HG03175 (cell line): ENCODE results near the gene LIN9.
A peak's percentile ranks its signal among the peaks of the same experiment; 100 is the strongest.
"Not testable (repeated sequence)": the region's sequence is repeated elsewhere in the genome, so short reads cannot be mapped to it uniquely, and the experiment has no call there.

Experiments used
- ATAC-seq: cut with Tn5 transposase; IDR thresholded peaks from one replicate; pipeline ENCODE4 v1.9.1; 2021; ENCODE audit warnings: mild to moderate bottlenecking, moderate library complexity; ENCODE audit not compliant: unreplicated experiment

Gene LIN9

DNA sequence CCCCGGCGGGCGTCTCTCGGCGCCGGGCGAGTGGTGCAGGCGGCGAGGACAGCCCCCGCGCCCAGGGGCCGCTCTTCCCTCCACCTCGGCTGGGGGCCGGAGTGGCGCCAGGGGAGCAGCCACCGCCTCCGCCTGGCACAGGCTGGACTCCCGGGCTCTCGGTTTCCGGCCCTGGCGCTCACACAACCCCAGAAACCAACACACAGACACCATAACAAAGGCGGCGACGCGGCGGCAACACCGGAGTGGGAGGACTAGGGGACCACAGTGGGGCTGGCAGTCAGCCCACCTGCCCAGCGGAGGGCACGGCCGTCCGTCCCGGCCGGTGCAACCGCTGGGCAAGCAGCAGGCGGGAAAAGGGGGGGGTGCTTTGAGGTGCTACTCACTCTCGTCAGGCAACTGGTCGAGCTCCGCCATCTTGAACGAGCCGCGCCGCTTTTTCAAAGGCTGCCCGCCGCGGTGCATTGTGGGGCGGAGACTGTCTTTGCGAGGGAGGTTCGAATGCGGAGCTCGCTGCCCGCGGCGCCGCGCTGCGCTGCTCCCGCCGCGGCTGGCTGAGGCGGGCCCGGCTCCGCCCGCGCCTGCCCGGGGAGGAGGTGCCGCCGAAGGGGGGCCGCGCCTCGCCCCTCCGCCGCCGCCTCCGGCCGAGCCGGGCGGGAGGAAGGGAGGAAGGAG is at the start of gene LIN9:
Gene LIN9 (minus strand): TSS at position 442 of the 675 bp plus-strand sequence. CDS start 25 bp downstream, at position 417.
- peak; percentile 79 for ATAC-seq

GRCh38 chr1:226357416-226357815 is 48.5 kb upstream of the LIN9 start:
- ATAC-seq: no peak

- peak; percentile 46 for ATAC-seq
Measured at GRCh38 chr1:226355669-226356551, 46.9 kb upstream of the LIN9 start.

DNA sequence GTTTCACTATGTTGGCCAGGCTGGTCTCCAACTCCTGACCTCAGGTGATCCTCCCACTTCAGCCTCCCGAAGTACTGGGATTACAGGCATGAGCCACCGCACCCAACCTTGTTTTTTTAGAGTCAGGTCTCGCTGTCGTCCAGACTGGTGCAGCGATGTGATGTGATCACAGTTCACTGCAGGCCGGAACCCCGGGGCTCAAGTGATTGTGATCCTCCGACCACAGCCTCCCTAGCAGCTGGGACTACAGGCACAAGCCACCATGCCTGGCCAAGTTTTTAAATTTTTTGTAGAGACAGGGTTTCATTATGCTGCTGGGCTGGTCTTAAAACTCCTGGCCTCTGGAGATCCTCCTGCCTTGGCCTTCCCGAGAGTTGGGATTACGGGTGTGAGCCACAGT is 46.1 kb upstream of the LIN9 start:
- ATAC-seq: no peak

GRCh38 chr1:226353698-226354525 is 44.9 kb upstream of the LIN9 start:
- no peak for ATAC-seq

DNA sequence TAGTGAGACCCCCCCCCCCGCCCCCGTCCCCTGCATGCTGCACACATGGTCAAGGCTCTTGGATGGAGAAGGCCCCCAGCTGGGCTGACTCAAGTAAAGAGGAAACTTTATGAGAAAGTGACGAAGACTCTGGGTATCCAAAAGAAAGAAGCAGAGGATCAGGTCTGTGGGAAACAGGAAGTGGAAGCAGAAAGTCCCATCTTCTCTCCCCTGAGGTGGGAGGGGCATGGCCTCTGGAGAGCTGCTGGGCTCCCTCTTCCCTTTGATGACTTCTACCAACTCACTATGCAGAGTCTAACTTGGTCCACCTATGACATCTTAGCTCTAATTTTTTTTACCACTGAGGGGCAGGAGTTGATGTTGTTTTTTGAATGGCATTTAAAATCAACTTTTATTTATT is 42.7 kb upstream of the LIN9 start:
- ATAC-seq: no peak

DNA sequence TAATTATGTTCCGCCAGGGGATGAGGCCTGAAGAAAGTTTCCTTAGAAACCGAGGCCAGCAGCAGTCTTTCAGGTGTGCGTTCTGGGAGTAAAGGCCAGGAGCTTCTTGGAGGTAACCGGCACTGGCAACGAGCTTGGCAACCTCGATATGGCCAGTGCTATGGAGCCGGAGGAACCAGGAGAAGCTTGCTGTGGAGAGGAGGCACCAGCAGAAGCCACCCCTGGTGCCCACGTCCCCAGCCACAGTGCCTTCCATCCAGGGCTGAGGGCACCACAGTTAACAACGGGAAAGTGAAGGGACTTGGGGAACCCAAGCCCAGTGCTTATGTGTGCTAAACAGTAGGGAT is 41.5 kb upstream of the LIN9 start:
- ATAC-seq: no peak

- peak; percentile 37 for ATAC-seq
Measured at GRCh38 chr1:226349801-226350518, 41.0 kb upstream of the LIN9 start.

GRCh38 chr1:226349081-226349480 is 40.1 kb upstream of the LIN9 start:
- ATAC-seq: no peak

DNA sequence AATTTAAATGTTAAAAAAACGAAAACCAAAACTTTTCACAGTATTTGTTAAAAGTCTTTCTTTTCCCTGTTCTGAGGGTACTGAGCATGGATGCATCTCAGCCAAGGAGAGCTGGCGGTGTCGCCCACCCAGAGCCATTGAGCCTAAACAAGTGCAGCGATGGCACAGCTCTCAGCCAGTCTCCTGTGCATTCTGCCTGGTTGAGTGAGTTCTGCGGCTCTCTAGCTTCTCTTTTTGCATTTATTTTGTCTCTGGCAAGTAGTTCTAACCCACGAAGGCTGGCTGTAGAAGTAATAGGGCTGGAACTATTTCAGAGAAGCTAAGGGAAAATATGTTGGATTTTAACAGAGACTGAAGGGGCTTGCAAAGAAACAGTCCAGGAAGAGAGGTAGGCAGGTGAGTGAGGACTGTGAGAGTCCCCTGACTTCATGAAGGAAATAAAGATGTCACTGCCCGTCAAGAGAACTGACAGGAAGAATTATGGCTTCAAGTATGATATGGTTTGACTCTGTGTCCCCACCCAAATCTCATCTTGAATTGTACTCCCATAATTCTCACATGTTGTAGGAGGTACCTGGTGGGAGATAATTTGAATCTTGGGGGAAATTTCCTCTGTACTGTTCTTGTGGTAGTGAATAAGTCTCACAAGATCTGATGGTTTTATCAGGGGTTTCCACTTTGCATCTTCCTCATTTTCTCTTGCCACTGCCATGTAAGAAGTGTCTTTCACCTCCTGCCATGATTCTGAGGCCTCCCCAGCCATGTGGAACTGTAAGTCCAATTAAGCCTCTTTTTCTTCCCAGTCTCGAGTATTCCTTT is 35.7 kb upstream of the LIN9 start:
- no peak for ATAC-seq

DNA sequence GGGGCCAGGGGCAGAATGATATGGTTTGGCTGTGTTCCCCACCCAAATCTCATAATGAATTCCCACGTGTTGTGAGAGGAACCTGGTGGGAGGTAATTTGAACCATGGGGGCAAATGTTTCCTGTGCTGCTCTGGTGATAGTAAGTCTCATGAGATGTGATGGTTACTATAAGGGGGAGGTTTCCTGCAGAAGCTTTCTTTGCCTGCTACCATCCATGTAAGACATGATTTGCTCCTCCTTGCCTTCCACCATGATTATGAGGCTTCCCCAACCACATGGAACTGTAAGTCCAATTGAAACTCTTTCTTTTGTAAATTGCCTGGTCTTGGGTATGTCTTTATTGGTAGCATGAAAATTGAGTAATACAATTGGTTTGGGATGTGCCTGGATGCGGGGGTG is 33.7 kb upstream of the LIN9 start:
- ATAC-seq: no peak

DNA sequence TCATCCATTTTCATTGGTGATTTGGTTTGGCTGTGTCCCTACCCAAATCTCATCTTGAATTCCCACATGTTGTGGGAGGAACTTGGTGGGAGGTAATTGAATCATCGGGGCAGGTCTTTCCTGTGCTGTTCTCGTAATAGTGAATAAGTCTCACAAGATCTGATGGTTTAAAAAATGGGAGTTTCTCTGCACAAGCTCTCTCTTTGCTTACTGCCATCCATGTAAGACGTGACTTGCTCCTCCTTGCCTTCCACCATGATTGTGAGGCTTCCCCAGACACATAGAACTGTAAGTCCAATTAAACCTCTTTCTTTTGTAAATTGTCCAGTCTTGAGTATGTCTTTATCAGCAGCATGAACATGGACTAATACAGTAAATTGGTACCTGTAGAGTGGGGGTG is 31.1 kb upstream of the LIN9 start:
- not testable (repeated sequence) for ATAC-seq

- ATAC-seq: no peak
Measured at GRCh38 chr1:226337276-226337875, 28.4 kb upstream of the LIN9 start.

GRCh38 chr1:226335661-226336060 is 26.7 kb upstream of the LIN9 start:
- ATAC-seq: no peak

- no peak for ATAC-seq
Measured at GRCh38 chr1:226332947-226333346, 24.0 kb upstream of the LIN9 start.

GRCh38 chr1:226329237-226329636 is 20.3 kb upstream of the LIN9 start:
- no peak for ATAC-seq

GRCh38 chr1:226327761-226328162 is 18.8 kb upstream of the LIN9 start:
- no peak for ATAC-seq

GRCh38 chr1:226325178-226325577 is 16.2 kb upstream of the LIN9 start:
- no peak for ATAC-seq

GRCh38 chr1:226324479-226324878 is 15.5 kb upstream of the LIN9 start:
- ATAC-seq: no peak

- ATAC-seq: no peak
Measured at GRCh38 chr1:226322986-226323385, 14.0 kb upstream of the LIN9 start.
